GM23338 (cell line): ENCODE results near the gene SAFB2.

Source experiments
- CREB1 ChIP-seq: fragments of 250-450 bp; sonication (Bioruptor Pico); IDR thresholded peaks from 2 replicates; pipeline ENCODE4 v1.5.0; 2020; ENCODE audit warnings: low read depth, mild to moderate bottlenecking, moderate library complexity
- EZH2 ChIP-seq: fragments of 200-600 bp; sonication (generic); IDR thresholded peaks from one replicate; pipeline ENCODE4 v1.8.0; 2017; ENCODE audit warnings: antibody characterized with exemption, mild to moderate bottlenecking, low read depth; ENCODE audit not compliant: unreplicated experiment
- EZH2phosphoT487 ChIP-seq: fragments of 200-600 bp; sonication (generic); IDR thresholded peaks from one replicate; pipeline ENCODE4 v1.8.1; 2018; ENCODE audit warnings: antibody characterized with exemption; ENCODE audit not compliant: unreplicated experiment
- JUNB ChIP-seq: IDR thresholded peaks from one replicate; pipeline ENCODE4 v1.6.1; 2016; ENCODE audit warnings: antibody characterized with exemption; ENCODE audit not compliant: unreplicated experiment
- NANOG ChIP-seq: IDR thresholded peaks from 2 replicates; pipeline ENCODE4 v1.6.1; 2016; ENCODE audit warnings: antibody characterized with exemption, borderline replicate concordance
- POLR2AphosphoS5 ChIP-seq: IDR thresholded peaks from 2 replicates; pipeline ENCODE4 v1.6.1; 2016; ENCODE audit warnings: antibody characterized with exemption, low read depth
- STAT1 ChIP-seq: IDR thresholded peaks from one replicate; pipeline ENCODE4 v1.6.1; 2016; ENCODE audit warnings: antibody characterized with exemption; ENCODE audit not compliant: unreplicated experiment
- ZNF114 ChIP-seq: fragments of 250-450 bp; sonication (Bioruptor Pico); IDR thresholded peaks from 2 replicates; pipeline ENCODE4 v1.5.0; 2020; ENCODE audit warnings: mild to moderate bottlenecking, moderate library complexity
- ZNF331 ChIP-seq: fragments of 250-450 bp; sonication (Bioruptor Pico); IDR thresholded peaks from 2 replicates; pipeline ENCODE4 v1.5.0; 2020; ENCODE audit warnings: low read depth, mild to moderate bottlenecking, moderate library complexity
- TF ChIP-seq, protein P1 (sequence below), 2 experiments: fragments of 200-600 bp in 1 of 2; sonication (generic) in 1 of 2; conservative IDR thresholded peaks; 2 replicates each; pipeline versions ENCODE4 v1.5.1 to v1.6.1; 2016 to 2017; ENCODE audit warnings: antibody characterized with exemption in 2 of 2, low read depth in 2 of 2, mild to moderate bottlenecking in 2 of 2, moderate library complexity in 1 of 2
- TF ChIP-seq, protein P2 (sequence below): IDR thresholded peaks from one replicate; pipeline ENCODE4 v1.6.1; 2018; ENCODE audit warnings: antibody characterized with exemption; ENCODE audit not compliant: unreplicated experiment
- TF ChIP-seq, protein P3 (sequence below): IDR thresholded peaks from 2 replicates; pipeline ENCODE4 v1.6.1; 2016; ENCODE audit warnings: antibody characterized with exemption

DNA sequence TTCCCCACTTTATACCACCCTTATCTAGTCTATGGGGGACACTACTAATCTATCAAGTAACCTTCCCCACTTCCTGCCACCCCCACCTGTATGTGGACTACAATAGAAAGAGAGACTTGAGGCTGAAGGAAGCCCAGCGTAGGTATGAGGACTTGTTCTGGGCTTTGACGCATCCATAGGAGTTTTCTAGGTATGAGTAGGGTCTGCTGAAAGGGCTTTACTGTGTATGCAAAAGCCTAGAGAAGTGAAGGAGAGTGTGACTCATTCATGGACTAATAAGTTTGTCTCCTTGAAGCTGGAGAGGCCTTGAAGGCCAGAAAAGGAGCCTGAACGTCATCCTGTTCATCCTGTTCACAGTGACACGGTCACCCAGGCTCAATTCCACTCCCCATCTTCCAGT lies 76.6 kb downstream of the SAFB2 start:
- TF ChIP-seq, protein P1, sequence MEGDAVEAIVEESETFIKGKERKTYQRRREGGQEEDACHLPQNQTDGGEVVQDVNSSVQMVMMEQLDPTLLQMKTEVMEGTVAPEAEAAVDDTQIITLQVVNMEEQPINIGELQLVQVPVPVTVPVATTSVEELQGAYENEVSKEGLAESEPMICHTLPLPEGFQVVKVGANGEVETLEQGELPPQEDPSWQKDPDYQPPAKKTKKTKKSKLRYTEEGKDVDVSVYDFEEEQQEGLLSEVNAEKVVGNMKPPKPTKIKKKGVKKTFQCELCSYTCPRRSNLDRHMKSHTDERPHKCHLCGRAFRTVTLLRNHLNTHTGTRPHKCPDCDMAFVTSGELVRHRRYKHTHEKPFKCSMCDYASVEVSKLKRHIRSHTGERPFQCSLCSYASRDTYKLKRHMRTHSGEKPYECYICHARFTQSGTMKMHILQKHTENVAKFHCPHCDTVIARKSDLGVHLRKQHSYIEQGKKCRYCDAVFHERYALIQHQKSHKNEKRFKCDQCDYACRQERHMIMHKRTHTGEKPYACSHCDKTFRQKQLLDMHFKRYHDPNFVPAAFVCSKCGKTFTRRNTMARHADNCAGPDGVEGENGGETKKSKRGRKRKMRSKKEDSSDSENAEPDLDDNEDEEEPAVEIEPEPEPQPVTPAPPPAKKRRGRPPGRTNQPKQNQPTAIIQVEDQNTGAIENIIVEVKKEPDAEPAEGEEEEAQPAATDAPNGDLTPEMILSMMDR (conservative IDR thresholded peaks at IDR 0.05; ENCODE audit: low read depth in 2 of 2) = no peak
- TF ChIP-seq POLR2AphosphoS5 (no peak), ZNF331 (CRISPR knock-in tag) (no peak), CREB1 (CRISPR knock-in tag) (no peak), EZH2 (no peak), EZH2phosphoT487 (no peak), NANOG (no peak), ZNF114 (no peak), STAT1 (no peak), JUNB (no peak)
- TF ChIP-seq, protein P2, sequence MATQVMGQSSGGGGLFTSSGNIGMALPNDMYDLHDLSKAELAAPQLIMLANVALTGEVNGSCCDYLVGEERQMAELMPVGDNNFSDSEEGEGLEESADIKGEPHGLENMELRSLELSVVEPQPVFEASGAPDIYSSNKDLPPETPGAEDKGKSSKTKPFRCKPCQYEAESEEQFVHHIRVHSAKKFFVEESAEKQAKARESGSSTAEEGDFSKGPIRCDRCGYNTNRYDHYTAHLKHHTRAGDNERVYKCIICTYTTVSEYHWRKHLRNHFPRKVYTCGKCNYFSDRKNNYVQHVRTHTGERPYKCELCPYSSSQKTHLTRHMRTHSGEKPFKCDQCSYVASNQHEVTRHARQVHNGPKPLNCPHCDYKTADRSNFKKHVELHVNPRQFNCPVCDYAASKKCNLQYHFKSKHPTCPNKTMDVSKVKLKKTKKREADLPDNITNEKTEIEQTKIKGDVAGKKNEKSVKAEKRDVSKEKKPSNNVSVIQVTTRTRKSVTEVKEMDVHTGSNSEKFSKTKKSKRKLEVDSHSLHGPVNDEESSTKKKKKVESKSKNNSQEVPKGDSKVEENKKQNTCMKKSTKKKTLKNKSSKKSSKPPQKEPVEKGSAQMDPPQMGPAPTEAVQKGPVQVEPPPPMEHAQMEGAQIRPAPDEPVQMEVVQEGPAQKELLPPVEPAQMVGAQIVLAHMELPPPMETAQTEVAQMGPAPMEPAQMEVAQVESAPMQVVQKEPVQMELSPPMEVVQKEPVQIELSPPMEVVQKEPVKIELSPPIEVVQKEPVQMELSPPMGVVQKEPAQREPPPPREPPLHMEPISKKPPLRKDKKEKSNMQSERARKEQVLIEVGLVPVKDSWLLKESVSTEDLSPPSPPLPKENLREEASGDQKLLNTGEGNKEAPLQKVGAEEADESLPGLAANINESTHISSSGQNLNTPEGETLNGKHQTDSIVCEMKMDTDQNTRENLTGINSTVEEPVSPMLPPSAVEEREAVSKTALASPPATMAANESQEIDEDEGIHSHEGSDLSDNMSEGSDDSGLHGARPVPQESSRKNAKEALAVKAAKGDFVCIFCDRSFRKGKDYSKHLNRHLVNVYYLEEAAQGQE = no peak
- TF ChIP-seq, protein P3, sequence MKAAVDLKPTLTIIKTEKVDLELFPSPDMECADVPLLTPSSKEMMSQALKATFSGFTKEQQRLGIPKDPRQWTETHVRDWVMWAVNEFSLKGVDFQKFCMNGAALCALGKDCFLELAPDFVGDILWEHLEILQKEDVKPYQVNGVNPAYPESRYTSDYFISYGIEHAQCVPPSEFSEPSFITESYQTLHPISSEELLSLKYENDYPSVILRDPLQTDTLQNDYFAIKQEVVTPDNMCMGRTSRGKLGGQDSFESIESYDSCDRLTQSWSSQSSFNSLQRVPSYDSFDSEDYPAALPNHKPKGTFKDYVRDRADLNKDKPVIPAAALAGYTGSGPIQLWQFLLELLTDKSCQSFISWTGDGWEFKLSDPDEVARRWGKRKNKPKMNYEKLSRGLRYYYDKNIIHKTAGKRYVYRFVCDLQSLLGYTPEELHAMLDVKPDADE = no peak
